Adrenal gland (tissue), 5 donors: ENCODE measurements around the gene ZMIZ2.

Source experiments
- CTCF ChIP-seq, 6 experiments: fragments of 450-650 bp in 4 of 6; fragments of 200-600 bp in 2 of 6; sonication (generic) in 1 of 6; IDR thresholded peaks; 1 replicate in 5 of 6; 2 replicates in 1 of 6; pipeline versions ENCODE4 v1.5.1 to v1.8.0; 2016 to 2021; ENCODE audit warnings: antibody characterized with exemption in 6 of 6, mild to moderate bottlenecking in 2 of 6, moderate library complexity in 1 of 6
- POLR2A ChIP-seq, 2 donors: fragments of 450-650 bp; IDR thresholded peaks; one replicate each; pipeline ENCODE4 v1.6.1; 2017; ENCODE audit warnings: antibody characterized with exemption in 2 of 2, mild to moderate bottlenecking in 2 of 2, moderate library complexity in 1 of 2
- donor health status: DM: no; HTN: no; CAD: no.

GRCh38 chr7:44805950-44806349, 57.3 kb downstream of the ZMIZ2 start:
- no peak for TF ChIP-seq CTCF (IDR thresholded peaks at IDR 0.05)
- TF ChIP-seq POLR2A (IDR thresholded peaks at IDR 0.05): no peak
